Testis (tissue), 2 donors: ENCODE results near the gene GFI1B.

Experiments
- CTCF ChIP-seq, 3 experiments: fragments of 450-650 bp in 2 of 3; fragments of 200-600 bp in 1 of 3; sonication (generic) in 1 of 3; IDR thresholded peaks; one replicate each; pipeline ENCODE4 v1.5.1; 2016 to 2019; ENCODE audit warnings: antibody characterized with exemption in 3 of 3, mild to moderate bottlenecking in 2 of 3, moderate library complexity in 1 of 3
- POLR2A ChIP-seq: fragments of 450-650 bp; IDR thresholded peaks from one replicate; pipeline ENCODE4 v1.6.1; 2017; ENCODE audit warnings: antibody characterized with exemption, mild to moderate bottlenecking, moderate library complexity

- no peak for TF ChIP-seq POLR2A
- no peak for TF ChIP-seq CTCF (IDR thresholded peaks at IDR 0.05)
Observed at GRCh38 chr9:132975961-132976360, 2.5 kb upstream of the GFI1B start.
